GM21529 (cell line): Measurements from ENCODE around the gene DNAAF5.

Source experiments
- ATAC-seq: cut with Tn5 transposase; IDR thresholded peaks from one replicate; pipeline ENCODE4 v1.9.1; 2021; ENCODE audit not compliant: unreplicated experiment

Gene DNAAF5

GRCh38 chr7:831596-832166, 105.2 kb downstream of the DNAAF5 start:
- peak; percentile 67 for ATAC-seq

GRCh38 chr7:832167-832967, 105.9 kb downstream of the DNAAF5 start, which contains the start of gene SUN1:
SUN1 (plus strand) TSS chr7:832476; CDS start chr7:832525, 49 bp downstream.
- ATAC-seq, result peak; percentile 34

- no peak for ATAC-seq
Observed at GRCh38 chr7:832968-833424, 106.5 kb downstream of the DNAAF5 start.

GRCh38 chr7:833601-834258, 107.2 kb downstream of the DNAAF5 start:
- no peak for ATAC-seq

GRCh38 chr7:834277-834676, 107.8 kb downstream of the DNAAF5 start:
- ATAC-seq, result no peak

GRCh38 chr7:835021-835420, 108.5 kb downstream of the DNAAF5 start:
- no peak for ATAC-seq

- no peak for ATAC-seq
Observed at GRCh38 chr7:835485-836401, 109.2 kb downstream of the DNAAF5 start.
